ENCODE data around the gene ZFP69B.

- TF ChIP-seq CTCF (optimal IDR thresholded peaks at IDR 0.05 in 1 of 3, IDR thresholded peaks at IDR 0.05 in 1 of 3, conservative IDR thresholded peaks at IDR 0.05 in 1 of 3; ENCODE audit: extremely low read depth in 1 of 3, insufficient read depth in 2 of 3, low read length in 3 of 3) (no peak), EZH2 (IDR thresholded peaks at IDR 0.05; ENCODE audit: low read length) (no peak)
Measured at GRCh38 chr1:40425198-40425597, 25.1 kb upstream of the ZFP69B start.

Data from keratinocyte (primary cell).